HepG2 (cell line): ENCODE data around the gene AOX1. TPM values are rescaled to one million over a fixed set of nuclear protein-coding genes. Genes with fewer than 3 reads are reported as not detected.
A peak's percentile ranks its signal among the peaks of the same experiment; 100 is the strongest.

ENCODE experiments used
- ATAC-seq: fragments of 200-7000 bp; cut with Tn5 transposase; 3 replicates; pipeline ENCODE4 v1.9.1; 2020; ENCODE audit warnings: mild to moderate bottlenecking, moderate library complexity
- BruUV-seq: library from RNA; stranded (reverse); fragments of 400-500 nt; replicated peaks from 2 replicates; lab custom pipeline; 2021; lab: Mats Ljungman, UMichigan
- CTCF ChIA-PET: fragments of 300-600 bp; formaldehyde crosslinking; extraction: SDS; loops from one replicate; lab custom pipeline; 2021; ENCODE audit warnings: low total read pairs, inconsistent platforms, low intra/inter-chr PET ratio; lab: Yijun Ruan, JAX
- POLR2A ChIA-PET: fragments of 350-600 bp; sonication (Branson Sonifier 250); formaldehyde crosslinking; loops from one replicate; lab custom pipeline; 2020; ENCODE audit warnings: antibody characterized with exemption, inconsistent platforms; lab: Yijun Ruan, JAX
- DNase-seq: peaks from one replicate; pipeline ENCODE4 v3.0.0-alpha.2; 2015; ENCODE audit warnings: low spot score
- FAIRE-seq: peaks from 3 replicates; lab custom pipeline; 2011; peaks lifted over from hg19 to GRCh38; lab: Jason Lieb, UNC
- H2AFZ ChIP-seq: one replicate; pipeline ENCODE4 v1.6.1; 2011; ENCODE audit warnings: low read length, inconsistent platforms
- H3K27ac ChIP-seq: fragments of 300-600 bp; 3 replicates; pipeline ENCODE4 v1.8.0; 2011; ENCODE audit warnings: mixed run types, mild to moderate bottlenecking, mixed read lengths, low read length, inconsistent platforms; ENCODE audit not compliant: insufficient read depth; ENCODE audit errors: extremely low read length
- H3K27me3 ChIP-seq, 2 experiments: fragments of 200-600 bp in 1 of 2; 2 replicates in 1 of 2; 3 replicates in 1 of 2; pipeline versions ENCODE4 v1.6.0 to v1.8.0; 2011; ENCODE audit warnings: low read length in 2 of 2, mild to moderate bottlenecking in 2 of 2, moderate library complexity in 2 of 2, inconsistent platforms in 1 of 2; ENCODE audit not compliant: insufficient read depth in 2 of 2, control insufficient read depth in 1 of 2
- H3K36me3 ChIP-seq, 2 experiments: fragments of 200-600 bp in 1 of 2; replicated peaks in 1 of 2; 2 replicates in 1 of 2; 3 replicates in 1 of 2; pipeline versions ENCODE4 v1.5.1 to v1.8.0; 2011; ENCODE audit warnings: low read length in 2 of 2, inconsistent platforms in 1 of 2; ENCODE audit not compliant: insufficient read depth in 2 of 2, control insufficient read depth in 1 of 2
- H3K4me1 ChIP-seq: 2 replicates; pipeline ENCODE4 v1.5.1; 2012; ENCODE audit warnings: low read length, inconsistent platforms; ENCODE audit not compliant: insufficient read depth
- H3K4me2 ChIP-seq: 2 replicates; pipeline ENCODE4 v1.6.0; 2011; ENCODE audit warnings: low read depth, low read length, inconsistent platforms
- H3K4me3 ChIP-seq, 3 experiments: fragments of 200-600 bp in 1 of 3; sonication (generic), shearing (Covaris generic) in 1 of 3; replicated peaks in 1 of 3; 2 replicates each; pipeline ENCODE4 v1.5.1; 2011 to 2016; ENCODE audit warnings: low read length in 3 of 3, inconsistent platforms in 2 of 3, low read depth in 2 of 3, mild to moderate bottlenecking in 2 of 3, control low read depth in 1 of 3, mixed read lengths in 1 of 3; ENCODE audit not compliant: insufficient read depth in 1 of 3
- H3K79me2 ChIP-seq: one replicate; pipeline ENCODE4 v1.6.1; 2011; ENCODE audit warnings: low read length, inconsistent platforms; ENCODE audit not compliant: insufficient read depth
- H3K9ac ChIP-seq: 2 replicates; pipeline ENCODE4 v1.6.0; 2011; ENCODE audit warnings: mild to moderate bottlenecking, low read depth, low read length, inconsistent platforms; ENCODE audit not compliant: insufficient read depth
- H3K9me3 ChIP-seq: 2 replicates; pipeline ENCODE4 v1.5.1; 2012; ENCODE audit warnings: mild to moderate bottlenecking, low read length
- H4K20me1 ChIP-seq: 2 replicates; pipeline ENCODE4 v1.6.0; 2011; ENCODE audit warnings: inconsistent platforms, mild to moderate bottlenecking, low read length, moderate library complexity; ENCODE audit not compliant: insufficient read depth
- HOMEZ ChIP-seq: IDR thresholded peaks from 2 replicates; pipeline ENCODE4 v1.6.1; 2016; ENCODE audit warnings: low read depth
- IKZF5 ChIP-seq: IDR thresholded peaks from 2 replicates; pipeline ENCODE4 v1.6.1; 2018; ENCODE audit warnings: missing genetic modification reagents, mild to moderate bottlenecking, missing compliant biosample characterization
- PPARG ChIP-seq: conservative IDR thresholded peaks from 2 replicates; pipeline ENCODE4 v1.6.1; 2016; ENCODE audit warnings: missing biosample characterization, missing genetic modification reagents
- RARA ChIP-seq: IDR thresholded peaks from 2 replicates; pipeline ENCODE4 v1.6.1; 2016; ENCODE audit warnings: missing genetic modification reagents, missing compliant biosample characterization
- RXRB ChIP-seq: IDR thresholded peaks from 2 replicates; pipeline ENCODE4 v1.6.1; 2016; ENCODE audit warnings: borderline replicate concordance, missing genetic modification reagents, missing compliant biosample characterization
- TEAD3 ChIP-seq: optimal IDR thresholded peaks from 2 replicates; pipeline ENCODE3; 2016; ENCODE audit warnings: borderline replicate concordance
- THAP8 ChIP-seq: sonication (generic); formaldehyde crosslinking; IDR thresholded peaks from 2 replicates; pipeline ENCODE4 v1.5.1; 2020; ENCODE audit warnings: missing genetic modification reagents, mild to moderate bottlenecking, borderline replicate concordance
- U2AF2 ChIP-seq: fragments of 200-400 bp; formaldehyde crosslinking; IDR thresholded peaks from 2 replicates; pipeline ENCODE4 v1.6.1; 2017; ENCODE audit warnings: low read depth, mild to moderate bottlenecking, low read length
- ZBTB21 ChIP-seq: sonication (generic); formaldehyde crosslinking; IDR thresholded peaks from 2 replicates; pipeline ENCODE4 v1.4.0; 2020; ENCODE audit warnings: missing genetic modification reagents
- WGBS: methylation state at CpG from one replicate; pipeline ENCODE4 v1.1.6; 2017; ENCODE audit warnings: low lambda C conversion rate; 5-methylcytosine and 5-hydroxymethylcytosine counted together
- in situ Hi-C: cut with HindIII; loops from 2 replicates; pipeline ENCODE4 v1.10.0; 2017; ENCODE audit warnings: low pct_unique_long_range_greater_than_20kb; ENCODE audit not compliant: extremely low pct_ligation_motif_present
- intact Hi-C: fragments of 100-400 bp; cut with micrococcal nuclease; formaldehyde crosslinking; loops from one replicate; pipeline ENCODE4 v1.10.0; 2022; ENCODE audit not compliant: unreplicated experiment
- polyA plus RNA-seq, 8 experiments: library from polyadenylated mRNA; depleted of rRNA in 3 of 8; stranded (reverse) in 7 of 8; unstranded in 1 of 8; fragments of >200 nt; fragmentation: Illumina TruSeq in 4 of 8; extraction: Trizol in 4 of 8; gene quantifications; 2 replicates each; pipeline versions ENCODE4 v1.2.1 to v1.2.3, GENCODE V29; 2011 to 2016; ENCODE audit warnings: low read depth in 4 of 8, missing spikeins in 1 of 8, mixed read lengths in 1 of 8; ENCODE audit not compliant: insufficient read depth in 1 of 8
- total RNA-seq, 5 experiments: library from RNA; depleted of rRNA; stranded (reverse); fragments of >200 nt; fragmentation: Illumina TruSeq; extraction: Trizol; gene quantifications; 2 replicates each; pipeline ENCODE4 v1.2.3, GENCODE V29; 2016; ENCODE audit warnings: low read depth in 1 of 5

AOX1 gene
- total and polyA plus RNA-seq, 2 of the 13 experiments (the other 11 are each of a cell fraction or from before 2014, with no cell fraction given), result 9.2 to 18.0 TPM

GRCh38 chr2:200661477-200661876 is 75.7 kb downstream of the AOX1 start (continued):
- no peak for TF ChIP-seq U2AF2

GRCh38 chr2:200662727-200663126 is 76.9 kb downstream of the AOX1 start:
- Histone ChIP-seq H3K9ac (no peak overlapping the region), H3K79me2 (no peaks in the 10 kb centered on the region), H3K27ac (no peak overlapping the region), H4K20me1 (no peaks in the 10 kb centered on the region), H3K9me3 (no peaks in the 10 kb centered on the region), H2AFZ (no peak overlapping the region), H3K4me3 (no peak overlapping the region), H3K4me2 (no peak overlapping the region), H3K4me1 (peaks cover 18% of the 10 kb centered on the region), H3K27me3 (no peaks in the 10 kb centered on the region; a peak in 1 of 5 replicates), H3K36me3 (no peaks in the 10 kb centered on the region)
- ATAC-seq, result no peak; the same call in 2 of the 3 replicates
- in situ Hi-C loops (no loop called here), intact Hi-C loops (no loop called here)
- 80% methylated on average over 7 of the region's 7 CpGs for WGBS
- no peak for FAIRE-seq
- BruUV-seq, result no TSS peak
- ChIA-PET CTCF (no interaction called here), POLR2A (no interaction called here)
- 0 out of 2 replicates have a peak, but pooled peaks have one; percentile 21 for TF ChIP-seq RXRB
- TF ChIP-seq RARA (CRISPR knock-in tag), result peak; percentile 45; the same call in 1 of the 2 replicates
- no peak for TF ChIP-seq THAP8 (CRISPR knock-in tag)
- peak; percentile 56; the same call in 1 of the 2 replicates for TF ChIP-seq HOMEZ
- peak; percentile 52 for TF ChIP-seq TEAD3 (CRISPR knock-in tag)
- TF ChIP-seq PPARG (CRISPR knock-in tag), result 0 out of 2 replicates have a peak, but pooled peaks have one; percentile 37
- TF ChIP-seq IKZF5 (CRISPR knock-in tag), result peak; percentile 44; the same call in 1 of the 2 replicates
- TF ChIP-seq ZBTB21 (CRISPR knock-in tag), result no peak
- peak; percentile 28 for DNase-seq
